Parathyroid adenoma (tissue), 2 donors: Measurements from ENCODE around the gene OCA2.

Source experiments
- H2AFZ ChIP-seq: fragments of 300-600 bp; sonication (generic); one replicate; pipeline ENCODE4 v1.7.0; 2017; ENCODE audit warnings: antibody characterized with exemption, mild to moderate bottlenecking
- H3K27ac ChIP-seq: fragments of 300-600 bp; sonication (generic); one replicate; pipeline ENCODE4 v1.7.0; 2017
- H3K27me3 ChIP-seq: fragments of 300-600 bp; sonication (generic); one replicate; pipeline ENCODE4 v1.7.0; 2017; ENCODE audit warnings: low read length; ENCODE audit not compliant: control insufficient read depth, insufficient read depth
- H3K36me3 ChIP-seq: fragments of 300-600 bp; sonication (generic); one replicate; pipeline ENCODE4 v1.7.0; 2017; ENCODE audit warnings: low read length; ENCODE audit not compliant: control insufficient read depth, insufficient read depth
- H3K4me1 ChIP-seq: fragments of 300-600 bp; sonication (generic); one replicate; pipeline ENCODE4 v1.7.0; 2017; ENCODE audit warnings: control low read depth
- H3K4me2 ChIP-seq: fragments of 300-600 bp; sonication (generic); one replicate; pipeline ENCODE4 v1.7.0; 2017; ENCODE audit warnings: low read length
- H3K4me3 ChIP-seq: fragments of 300-600 bp; sonication (generic); one replicate; pipeline ENCODE4 v1.7.0; 2017; ENCODE audit warnings: low read depth, low read length
- H3K79me2 ChIP-seq: fragments of 300-600 bp; sonication (generic); one replicate; pipeline ENCODE4 v1.7.0; 2017; ENCODE audit warnings: control low read depth
- H3K9ac ChIP-seq: fragments of 300-600 bp; sonication (generic); one replicate; pipeline ENCODE4 v1.7.0; 2017; ENCODE audit warnings: mild to moderate bottlenecking
- H3K9me3 ChIP-seq: fragments of 300-600 bp; sonication (generic); one replicate; pipeline ENCODE4 v1.7.0; 2017; ENCODE audit warnings: low read length; ENCODE audit not compliant: control insufficient read depth
- CTCF ChIP-seq: fragments of 300-600 bp; sonication (generic); IDR thresholded peaks from one replicate; pipeline ENCODE4 v1.7.0; 2017; ENCODE audit warnings: antibody characterized with exemption, mild to moderate bottlenecking
- donor health status: primary hyperparathyroidism.

The OCA2 gene

GRCh38 chr15:27867861-27868260 is 231.3 kb downstream of the OCA2 start:
- TF ChIP-seq CTCF, result no peak

GRCh38 chr15:27866505-27867165 is 232.5 kb downstream of the OCA2 start:
- Histone ChIP-seq H3K4me3 (no peak overlapping the region), H3K27ac (no peak overlapping the region), H3K27me3 (no peaks in the 10 kb centered on the region), H3K9me3 (no peaks in the 10 kb centered on the region), H3K4me1 (no peaks in the 10 kb centered on the region), H2AFZ (no peak overlapping the region), H3K9ac (no peak overlapping the region), H3K36me3 (no peaks in the 10 kb centered on the region), H3K79me2 (no peaks in the 10 kb centered on the region), H3K4me2 (no peak overlapping the region)
- TF ChIP-seq CTCF, result no peak

More at GRCh38 chr15:27867861-27868260, 231.3 kb downstream of the OCA2 start:
- peak overlapping the region; percentile 58 for H3K4me2 ChIP-seq
- no peaks in the 10 kb centered on the region for H3K4me1 ChIP-seq
- no peaks in the 10 kb centered on the region for H3K36me3 ChIP-seq
- no peaks in the 10 kb centered on the region for H3K27me3 ChIP-seq
- no peak overlapping the region for H3K9ac ChIP-seq
- H3K27ac ChIP-seq, result no peak overlapping the region
- H3K4me3 ChIP-seq, result peak overlapping the region; percentile 16
- H3K79me2 ChIP-seq, result no peaks in the 10 kb centered on the region
- H3K9me3 ChIP-seq, result no peaks in the 10 kb centered on the region
- H2AFZ ChIP-seq, result no peak overlapping the region

- H3K79me2 ChIP-seq, result no peaks in the 10 kb centered on the region
- H3K36me3 ChIP-seq, result no peaks in the 10 kb centered on the region
- no peaks in the 10 kb centered on the region for H3K4me1 ChIP-seq
- no peak overlapping the region for H3K4me3 ChIP-seq
- no peak overlapping the region for H3K9ac ChIP-seq
- no peaks in the 10 kb centered on the region for H3K27me3 ChIP-seq
- no peak overlapping the region for H2AFZ ChIP-seq
- H3K9me3 ChIP-seq, result no peaks in the 10 kb centered on the region
- no peak overlapping the region for H3K27ac ChIP-seq
- no peak overlapping the region for H3K4me2 ChIP-seq
- TF ChIP-seq CTCF, result no peak
Observed at GRCh38 chr15:27865926-27866325, 233.2 kb downstream of the OCA2 start.

- H3K27me3 ChIP-seq, result no peaks in the 10 kb centered on the region
- no peaks in the 10 kb centered on the region for H3K36me3 ChIP-seq
- no peaks in the 10 kb centered on the region for H3K79me2 ChIP-seq
- H2AFZ ChIP-seq, result no peak overlapping the region
- H3K4me1 ChIP-seq, result no peaks in the 10 kb centered on the region
- H3K9ac ChIP-seq, result no peak overlapping the region
- no peak overlapping the region for H3K27ac ChIP-seq
- H3K4me3 ChIP-seq, result no peak overlapping the region
- no peak overlapping the region for H3K4me2 ChIP-seq
- TF ChIP-seq CTCF, result no peak
- H3K9me3 ChIP-seq, result no peaks in the 10 kb centered on the region
Observed at GRCh38 chr15:27865323-27865922, 233.7 kb downstream of the OCA2 start.

- no peaks in the 10 kb centered on the region for H3K36me3 ChIP-seq
- TF ChIP-seq CTCF, result no peak
- H3K9ac ChIP-seq, result no peak overlapping the region
- no peaks in the 10 kb centered on the region for H3K79me2 ChIP-seq
- H3K4me2 ChIP-seq, result no peak overlapping the region
- H3K4me3 ChIP-seq, result no peak overlapping the region
- H3K27ac ChIP-seq, result no peak overlapping the region
- H3K9me3 ChIP-seq, result no peaks in the 10 kb centered on the region
- H3K27me3 ChIP-seq, result no peaks in the 10 kb centered on the region
- H2AFZ ChIP-seq, result no peak overlapping the region
- H3K4me1 ChIP-seq, result no peaks in the 10 kb centered on the region
Observed at GRCh38 chr15:27864719-27865118, 234.4 kb downstream of the OCA2 start.
